Activated CD8-positive, alpha-beta T cell treated with anti-CD3 and anti-CD28 coated beads for 36 hours (primary cell): ENCODE data around the gene STOML3. TPM values are rescaled to one million over a fixed set of nuclear protein-coding genes. Genes with fewer than 3 reads are reported as not detected.

ENCODE experiments used
- ATAC-seq: fragments of 200-7000 bp; cut with Tn5 transposase; one replicate; pipeline ENCODE4 v1.10.0; 2021; ENCODE audit warnings: mild to moderate bottlenecking, moderate library complexity
- CTCF ChIA-PET: fragments of 350-600 bp; sonication (Branson Sonifier 250); formaldehyde crosslinking; loops from one replicate; lab custom pipeline; 2021; ENCODE audit warnings: antibody characterized with exemption; lab: Charles Lee
- POLR2A ChIA-PET: fragments of 350-600 bp; sonication (Branson Sonifier 250); formaldehyde crosslinking; loops from one replicate; lab custom pipeline; 2021; ENCODE audit warnings: antibody characterized with exemption; lab: Charles Lee
- DNase-seq: peaks from one replicate; pipeline ENCODE4 v3.0.0-alpha.2; 2020
- H3K27ac Mint-ChIP-seq: one replicate; pipeline ENCODE4 v1.8.0; 2021; ENCODE audit warnings: mild to moderate bottlenecking, mixed read lengths
- H3K27me3 Mint-ChIP-seq: one replicate; pipeline ENCODE4 v1.8.0; 2021; ENCODE audit warnings: mixed read lengths
- H3K36me3 Mint-ChIP-seq: one replicate; pipeline ENCODE4 v1.8.0; 2021; ENCODE audit warnings: low read depth, mixed read lengths
- H3K4me1 Mint-ChIP-seq: one replicate; pipeline ENCODE4 v1.8.0; 2021; ENCODE audit warnings: low read depth, mixed read lengths
- H3K4me3 Mint-ChIP-seq: one replicate; pipeline ENCODE4 v1.8.0; 2021; ENCODE audit warnings: mild to moderate bottlenecking, moderate library complexity, mixed read lengths
- H3K9me3 Mint-ChIP-seq: one replicate; pipeline ENCODE4 v1.8.0; 2021; ENCODE audit warnings: mixed read lengths
- intact Hi-C: fragments of 100-400 bp; cut with micrococcal nuclease; formaldehyde crosslinking; loops from one replicate; pipeline ENCODE4 v1.10.0; 2022
- total RNA-seq, 2 experiments: library from RNA; stranded (reverse); gene quantifications; one replicate each; pipeline ENCODE4 v1.2.3, GENCODE V29; 2021
- TF ChIP-seq, protein P1 (sequence below): fragments of 200-600 bp; IDR thresholded peaks from one replicate; pipeline ENCODE4 v1.8.0; 2022; ENCODE audit warnings: antibody characterized with exemption, mild to moderate bottlenecking

STOML3 gene
- total RNA-seq, 2 experiments from 2014 or later, result not detected

DNA sequence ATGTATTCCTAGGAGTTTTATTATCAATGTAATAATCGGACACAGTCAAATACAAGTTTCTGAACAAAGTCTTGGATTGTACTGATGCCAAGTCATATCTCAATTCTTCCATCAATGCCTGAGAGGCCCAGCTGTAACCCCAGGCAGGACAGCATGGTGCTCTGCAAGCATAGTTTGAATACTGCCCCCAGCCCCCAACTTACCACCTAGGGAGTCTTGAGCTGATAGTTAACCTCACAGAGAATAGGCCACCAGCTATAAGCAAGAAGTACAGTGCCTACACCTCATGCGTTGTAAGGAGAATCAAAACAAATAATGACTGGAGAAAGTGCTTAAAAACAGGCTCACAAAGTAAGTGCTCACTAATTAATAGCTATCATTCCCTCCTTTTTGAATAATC, 44.6 kb upstream of the STOML3 start:
- Mint-ChIP-seq H3K9me3 (no peaks in the 10 kb centered on the region), H3K36me3 (peaks cover 32% of the 10 kb centered on the region), H3K4me1 (peaks cover 40% of the 10 kb centered on the region), H3K27me3 (no peaks in the 10 kb centered on the region), H3K27ac (peak overlapping the region; percentile 90), H3K4me3 (peak overlapping the region; percentile 100)
- POLR2A ChIA-PET, result interaction anchor here (1.9 to 2.6 kb wide), 3 partner anchors 17 to 686 kb away, joined by 4 to 8 read pairs (median 6); partner anchors contain the start of gene UFM1
- TF ChIP-seq, protein P1, sequence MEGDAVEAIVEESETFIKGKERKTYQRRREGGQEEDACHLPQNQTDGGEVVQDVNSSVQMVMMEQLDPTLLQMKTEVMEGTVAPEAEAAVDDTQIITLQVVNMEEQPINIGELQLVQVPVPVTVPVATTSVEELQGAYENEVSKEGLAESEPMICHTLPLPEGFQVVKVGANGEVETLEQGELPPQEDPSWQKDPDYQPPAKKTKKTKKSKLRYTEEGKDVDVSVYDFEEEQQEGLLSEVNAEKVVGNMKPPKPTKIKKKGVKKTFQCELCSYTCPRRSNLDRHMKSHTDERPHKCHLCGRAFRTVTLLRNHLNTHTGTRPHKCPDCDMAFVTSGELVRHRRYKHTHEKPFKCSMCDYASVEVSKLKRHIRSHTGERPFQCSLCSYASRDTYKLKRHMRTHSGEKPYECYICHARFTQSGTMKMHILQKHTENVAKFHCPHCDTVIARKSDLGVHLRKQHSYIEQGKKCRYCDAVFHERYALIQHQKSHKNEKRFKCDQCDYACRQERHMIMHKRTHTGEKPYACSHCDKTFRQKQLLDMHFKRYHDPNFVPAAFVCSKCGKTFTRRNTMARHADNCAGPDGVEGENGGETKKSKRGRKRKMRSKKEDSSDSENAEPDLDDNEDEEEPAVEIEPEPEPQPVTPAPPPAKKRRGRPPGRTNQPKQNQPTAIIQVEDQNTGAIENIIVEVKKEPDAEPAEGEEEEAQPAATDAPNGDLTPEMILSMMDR, result no peak
- ATAC-seq, result no peak
- no peak for DNase-seq
- CTCF ChIA-PET, result interaction anchor here (1.5 kb wide), 1 partner anchor 576 kb away, joined by 3 read pairs; no protein-coding TSS in a partner anchor
- intact Hi-C loops, result no loop called here

DNA sequence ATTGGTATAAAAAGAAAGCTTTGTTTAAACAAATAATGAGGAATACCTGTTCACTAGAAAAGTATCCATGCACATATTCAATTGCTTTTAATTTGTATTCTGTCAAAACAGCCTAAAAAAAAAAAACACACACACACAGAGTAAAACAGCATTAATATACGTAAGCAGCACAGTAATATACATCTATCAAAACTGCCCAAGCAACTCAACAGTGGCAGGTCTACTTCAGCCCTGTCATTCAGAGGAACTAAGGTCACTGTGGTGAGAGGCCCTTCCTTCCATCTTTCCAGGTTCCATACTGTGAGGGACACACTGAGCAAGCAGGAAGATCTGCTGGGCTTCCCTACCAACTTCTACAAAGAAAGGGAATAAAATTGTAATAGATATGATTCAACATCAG, 43.5 kb upstream of the STOML3 start:
- Mint-ChIP-seq H3K36me3 (peaks cover 31% of the 10 kb centered on the region), H3K27me3 (no peaks in the 10 kb centered on the region), H3K9me3 (no peaks in the 10 kb centered on the region), H3K27ac (no peak overlapping the region), H3K4me1 (peaks cover 34% of the 10 kb centered on the region), H3K4me3 (peak overlapping the region; percentile 100)
- TF ChIP-seq, protein P1, result no peak
- ATAC-seq, result no peak
- CTCF ChIA-PET, result no interaction called here
- intact Hi-C loops, result no loop called here
- POLR2A ChIA-PET, result interaction anchor here (0.7 kb wide), 1 partner anchor 80 kb away, joined by 3 read pairs; no protein-coding TSS in a partner anchor
- DNase-seq, result no peak

DNA sequence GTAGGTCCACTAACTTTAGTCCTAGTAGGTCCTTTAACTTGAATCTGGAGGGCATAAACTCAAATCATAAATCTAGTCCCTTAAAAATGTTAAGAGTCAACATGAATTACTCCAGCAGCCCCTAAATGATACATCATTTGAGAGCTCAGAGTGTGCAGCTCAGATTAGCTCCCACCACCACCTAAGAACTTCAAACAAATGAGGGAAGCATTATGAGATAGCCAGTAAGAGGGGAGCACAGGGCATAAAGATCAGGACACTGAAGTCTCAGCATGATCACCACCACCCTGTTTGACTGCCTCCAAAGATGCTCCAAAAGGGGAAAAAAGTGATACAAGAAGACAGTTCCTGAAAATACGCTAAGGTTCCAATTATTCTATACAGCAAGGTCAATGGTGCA, 41.5 kb upstream of the STOML3 start:
- H3K27ac Mint-ChIP-seq, result peak overlapping the region; percentile 22
- peaks cover 37% of the 10 kb centered on the region for H3K36me3 Mint-ChIP-seq
- POLR2A ChIA-PET, result interaction anchor here (1.1 kb wide), 1 partner anchor 24 kb away, joined by 3 read pairs; no protein-coding TSS in a partner anchor
- TF ChIP-seq, protein P1, result no peak
- H3K27me3 Mint-ChIP-seq, result no peaks in the 10 kb centered on the region
- CTCF ChIA-PET, result interaction anchor here (0.9 to 2.6 kb wide), 2 partner anchors 15 to 16 kb away, joined by 4 to 7 read pairs; no protein-coding TSS in a partner anchor
- H3K4me1 Mint-ChIP-seq, result peaks cover 34% of the 10 kb centered on the region
- H3K4me3 Mint-ChIP-seq, result no peak overlapping the region
- ATAC-seq (no peak), DNase-seq (no peak)
- intact Hi-C loops, result no loop called here
- no peaks in the 10 kb centered on the region for H3K9me3 Mint-ChIP-seq

DNA sequence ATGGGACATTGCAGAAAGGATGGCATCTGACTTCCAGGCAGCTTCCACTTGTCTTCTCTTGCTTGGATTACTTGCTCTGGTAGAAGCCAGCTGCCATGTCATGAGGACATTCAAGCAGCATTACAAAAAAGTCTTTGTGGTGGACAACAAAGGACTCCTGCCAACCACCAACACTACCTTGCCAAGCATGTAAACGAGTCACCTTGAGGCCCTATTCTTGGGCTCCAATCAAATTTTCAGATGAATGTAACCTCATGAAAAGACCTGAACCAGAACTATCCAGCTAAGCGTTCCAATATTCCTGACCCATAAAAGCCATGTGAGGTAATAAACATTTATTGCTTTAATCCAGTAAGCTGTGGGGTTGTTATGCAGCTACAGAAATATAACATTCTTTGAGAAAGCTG, 34.8 kb upstream of the STOML3 start:
- Mint-ChIP-seq H3K9me3 (no peaks in the 10 kb centered on the region), H3K36me3 (peaks cover 47% of the 10 kb centered on the region), H3K4me1 (peaks cover 4% of the 10 kb centered on the region), H3K27me3 (no peaks in the 10 kb centered on the region), H3K4me3 (no peak overlapping the region), H3K27ac (no peak overlapping the region)
- CTCF ChIA-PET, result interaction anchor here (1.6 kb wide), 1 partner anchor 23 kb away, joined by 4 read pairs; no protein-coding TSS in a partner anchor
- ATAC-seq, result no peak
- TF ChIP-seq, protein P1, result no peak
- POLR2A ChIA-PET, result interaction anchor here (1.9 kb wide), 1 partner anchor 12 kb away, joined by 8 read pairs; the partner anchor contains the start of genes NHLRC3 and PROSER1
- DNase-seq, result no peak
- intact Hi-C loops, result no loop called here

DNA sequence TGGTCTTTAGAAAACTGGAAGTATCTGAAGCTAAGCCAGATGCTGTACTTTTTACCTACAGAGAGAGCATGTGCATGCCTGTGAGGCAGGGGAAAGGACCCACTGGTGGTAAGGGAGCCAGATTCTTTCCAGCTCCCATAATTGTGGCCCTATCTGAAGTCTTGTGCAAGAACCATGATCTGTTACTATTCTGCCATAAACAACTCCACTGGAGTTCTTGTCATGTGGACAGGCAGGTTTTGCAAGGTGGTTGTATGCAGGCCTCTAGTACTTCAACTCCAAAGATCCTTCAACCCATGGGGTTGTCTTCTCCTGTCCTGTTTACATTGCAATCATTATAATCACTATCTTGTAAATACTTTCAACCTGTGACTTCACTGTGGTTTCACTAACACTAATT, 33.1 kb upstream of the STOML3 start:
- Mint-ChIP-seq H3K36me3 (peaks cover 46% of the 10 kb centered on the region), H3K4me3 (no peak overlapping the region), H3K27ac (no peak overlapping the region), H3K9me3 (no peaks in the 10 kb centered on the region), H3K4me1 (peaks cover 4% of the 10 kb centered on the region), H3K27me3 (no peaks in the 10 kb centered on the region)
- TF ChIP-seq, protein P1, result no peak
- ATAC-seq, result no peak
- CTCF ChIA-PET, result no interaction called here
- intact Hi-C loops, result no loop called here
- no peak for DNase-seq
- POLR2A ChIA-PET, result interaction anchor here (0.8 to 1.4 kb wide), 2 partner anchors 13 to 15 kb away, joined by 3 read pairs; no protein-coding TSS in a partner anchor
